HG03196 (cell line): ENCODE data around the gene FAM168A.

Source experiments
- ATAC-seq: cut with Tn5 transposase; IDR thresholded peaks from one replicate; pipeline ENCODE4 v1.9.1; 2021; ENCODE audit not compliant: unreplicated experiment

FAM168A gene

GRCh38 chr11:73521621-73522020, 76.3 kb downstream of the FAM168A start:
- ATAC-seq, result no peak

- no peak for ATAC-seq
These were observed 77.4 kb downstream of the FAM168A start for GRCh38 chr11:73520353-73521061.

- no peak for ATAC-seq
These were observed 78.6 kb downstream of the FAM168A start for GRCh38 chr11:73519266-73519665.

- no peak for ATAC-seq
These were observed 79.7 kb downstream of the FAM168A start for GRCh38 chr11:73518195-73518594.

- no peak for ATAC-seq
These were observed 81.8 kb downstream of the FAM168A start for GRCh38 chr11:73516080-73516479.

- no peak for ATAC-seq
These were observed 84.2 kb downstream of the FAM168A start for GRCh38 chr11:73513707-73514106.

GRCh38 chr11:73510877-73511276, 87.0 kb downstream of the FAM168A start:
- no peak for ATAC-seq

GRCh38 chr11:73510106-73510505, 87.8 kb downstream of the FAM168A start:
- ATAC-seq, result no peak

GRCh38 chr11:73509188-73509587, 88.7 kb downstream of the FAM168A start:
- no peak for ATAC-seq

- no peak for ATAC-seq
These were observed 89.4 kb downstream of the FAM168A start for GRCh38 chr11:73508243-73509176.

GRCh38 chr11:73507086-73507485, 90.8 kb downstream of the FAM168A start:
- no peak for ATAC-seq

- ATAC-seq, result no peak
These were observed 91.9 kb downstream of the FAM168A start for GRCh38 chr11:73506038-73506437.

- no peak for ATAC-seq
These were observed 99.6 kb downstream of the FAM168A start for GRCh38 chr11:73498343-73498742.

GRCh38 chr11:73496134-73496533, 101.8 kb downstream of the FAM168A start:
- no peak for ATAC-seq

- ATAC-seq, result no peak
These were observed 102.2 kb downstream of the FAM168A start for GRCh38 chr11:73495731-73496130.

GRCh38 chr11:73493956-73494598, 103.8 kb downstream of the FAM168A start:
- no peak for ATAC-seq

GRCh38 chr11:73481626-73482025, 116.3 kb downstream of the FAM168A start:
- ATAC-seq, result no peak

- ATAC-seq, result no peak
These were observed 117.2 kb downstream of the FAM168A start for GRCh38 chr11:73480677-73481076.

GRCh38 chr11:73478737-73479347, 119.1 kb downstream of the FAM168A start:
- no peak for ATAC-seq

GRCh38 chr11:73477518-73477917, 120.4 kb downstream of the FAM168A start:
- no peak for ATAC-seq

- ATAC-seq, result no peak
These were observed 122.3 kb downstream of the FAM168A start for GRCh38 chr11:73475549-73476095.
